GM23338 (cell line): ENCODE data around the gene RASSF4.

ENCODE experiments used
- EZH2phosphoT487 ChIP-seq: fragments of 200-600 bp; sonication (generic); IDR thresholded peaks from one replicate; pipeline ENCODE4 v1.8.1; 2018; ENCODE audit warnings: antibody characterized with exemption; ENCODE audit not compliant: unreplicated experiment
- REST ChIP-seq: IDR thresholded peaks from one replicate; pipeline ENCODE4 v1.6.1; 2018; ENCODE audit warnings: antibody characterized with exemption; ENCODE audit not compliant: unreplicated experiment

GRCh38 chr10:44991571-44991970 lies 32.0 kb downstream of the RASSF4 start:
- TF ChIP-seq REST: no peak
- no peak for TF ChIP-seq EZH2phosphoT487
